Endometrial microvascular endothelial cells (primary cell): ENCODE measurements around the gene ILF2. TPM values are rescaled to one million over a fixed set of nuclear protein-coding genes. Genes with fewer than 3 reads are reported as not detected.

Source experiments
- in situ Hi-C: cut with HindIII; loops from 2 replicates; pipeline ENCODE4 v1.10.0; 2017; ENCODE audit warnings: low sequenced_read_pairs, low pct_unique_long_range_greater_than_20kb; ENCODE audit errors: inconsistent ontology term
- total RNA-seq: library from RNA; depleted of rRNA; stranded (reverse); fragments of >200 nt; gene quantifications from one replicate; pipeline ENCODE4 v1.2.3, GENCODE V29; 2015; ENCODE audit errors: inconsistent ontology term

ILF2 gene
- total RNA-seq, 1 donor from 2014 or later = 320 TPM

- in situ Hi-C loops = no loop called here
Observed at GRCh38 chr1:153614189-153614900, 56.4 kb downstream of the ILF2 start.

GRCh38 chr1:153613406-153613805 lies 57.4 kb downstream of the ILF2 start:
- in situ Hi-C loops = no loop called here

GRCh38 chr1:153612755-153613331 lies 58.0 kb downstream of the ILF2 start, which contains the start of gene S100A16:
TSS of gene S100A16 (minus strand) at chr1:153613137. CDS start at chr1:153608151, 4,986 bp downstream.
- in situ Hi-C loops = no loop called here

GRCh38 chr1:153612111-153612754 lies 58.6 kb downstream of the ILF2 start:
- in situ Hi-C loops = no loop called here

Other genes starting within 250 kb of the ILF2 start
- not detected for gene S100A7, start 210.3 kb downstream of the ILF2 start, total RNA-seq
- 690 TPM for gene S100A6, start 135.0 kb downstream of the ILF2 start, total RNA-seq
- not detected for gene S100A5, start 130.1 kb downstream of the ILF2 start, total RNA-seq
- 9.4 TPM for gene S100A4, start 125.2 kb downstream of the ILF2 start, total RNA-seq
- gene S100A3, start 121.7 kb downstream of the ILF2 start, total RNA-seq = 3.7 TPM
- 3.5 TPM for gene S100A2, start 105.1 kb downstream of the ILF2 start, total RNA-seq
- 892 TPM for gene S100A16, start 57.9 kb downstream of the ILF2 start, total RNA-seq
- not detected for gene S100A14, start 54.7 kb downstream of the ILF2 start, total RNA-seq
- 75.1 TPM for gene S100A13, start 43.5 kb downstream of the ILF2 start, total RNA-seq
- gene S100A1, start 42.6 kb downstream of the ILF2 start, total RNA-seq = not detected
- 28.2 TPM for gene CHTOP, start 36.9 kb downstream of the ILF2 start, total RNA-seq
- gene SNAPIN, start 12.3 kb downstream of the ILF2 start, total RNA-seq = 68.6 TPM
- gene NPR1, start 7.7 kb upstream of the ILF2 start, total RNA-seq = 2.6 TPM
- gene INTS3, start 57.1 kb upstream of the ILF2 start, total RNA-seq = 21.0 TPM
- gene SLC27A3, start 104.4 kb upstream of the ILF2 start, total RNA-seq = 18.0 TPM